SKM-1 treated with dmso at 0.1 percent for 144 hours (cell line): ENCODE measurements around the gene STRA6.

Source experiments
- DNase-seq: peaks from one replicate; lab custom pipeline; 2025; ENCODE audit not compliant: unreplicated experiment; lab: John Stamatoyannopoulos, UW

The STRA6 gene

GRCh38 chr15:74208901-74209559 lies 6.4 kb upstream of the STRA6 start:
- DNase-seq = no peak

- DNase-seq = no peak
These were observed 5.9 kb upstream of the STRA6 start for GRCh38 chr15:74208496-74208895.

GRCh38 chr15:74207652-74208440 lies 5.3 kb upstream of the STRA6 start:
- DNase-seq = no peak

GRCh38 chr15:74206801-74207281 lies 4.3 kb upstream of the STRA6 start:
- DNase-seq = no peak

- no peak for DNase-seq
These were observed 3.0 kb upstream of the STRA6 start for GRCh38 chr15:74205582-74205947.

GRCh38 chr15:74203914-74204431 lies 1.4 kb upstream of the STRA6 start:
- no peak for DNase-seq

- no peak for DNase-seq
These were observed 722 bp downstream of the STRA6 start for GRCh38 chr15:74201710-74202420.

GRCh38 chr15:74200871-74201419 lies 1.6 kb downstream of the STRA6 start:
- no peak for DNase-seq

- DNase-seq = no peak
These were observed 2.2 kb downstream of the STRA6 start for GRCh38 chr15:74200412-74200815.

GRCh38 chr15:74199297-74199652 lies 3.3 kb downstream of the STRA6 start:
- no peak for DNase-seq

GRCh38 chr15:74197176-74197965 lies 5.2 kb downstream of the STRA6 start:
- no peak for DNase-seq

- DNase-seq = no peak
These were observed 6.4 kb downstream of the STRA6 start for GRCh38 chr15:74196175-74196574.

GRCh38 chr15:74194572-74195559 lies 7.7 kb downstream of the STRA6 start:
- DNase-seq = no peak

- no peak for DNase-seq
These were observed 8.7 kb downstream of the STRA6 start for GRCh38 chr15:74193905-74194304.

GRCh38 chr15:74193299-74193718 lies 9.3 kb downstream of the STRA6 start:
- no peak for DNase-seq

GRCh38 chr15:74192751-74193150 lies 9.8 kb downstream of the STRA6 start:
- DNase-seq = no peak

- DNase-seq = no peak
These were observed 10.8 kb downstream of the STRA6 start for GRCh38 chr15:74191798-74192197.

GRCh38 chr15:74188216-74188615 lies 14.4 kb downstream of the STRA6 start:
- no peak for DNase-seq

GRCh38 chr15:74185710-74186348 lies 16.8 kb downstream of the STRA6 start:
- no peak for DNase-seq
